Umbilical cord (tissue), 2 donors: ENCODE results near the gene MAL. TPM values are rescaled to one million over a fixed set of nuclear protein-coding genes. Genes with fewer than 3 reads are reported as not detected.
A peak's percentile ranks its signal among the peaks of the same experiment; 100 is the strongest.

Experiments
- DNase-seq: peaks from one replicate; pipeline ENCODE4 v3.0.0-alpha.2; 2015; ENCODE audit warnings: low spot score
- total RNA-seq: library from RNA; depleted of rRNA; stranded (reverse); fragments of >200 nt; gene quantifications from one replicate; pipeline ENCODE4 v1.2.3, GENCODE V29; 2014; ENCODE audit warnings: low replicate concordance; ENCODE audit not compliant: insufficient read depth

The MAL gene
- 3.6 TPM for total RNA-seq

GRCh38 chr2:95025406-95026319 is at the start of gene MAL:
MAL (plus strand) TSS chr2:95025708; CDS start chr2:95025793, 85 bp downstream.
- DNase-seq, result no peak

- DNase-seq, result no peak
These were observed 47.7 kb upstream of the MAL start for GRCh38 chr2:94977826-94978225.

- DNase-seq, result no peak
These were observed 46.6 kb upstream of the MAL start for GRCh38 chr2:94978917-94979316.

- no peak for DNase-seq
These were observed 45.8 kb upstream of the MAL start for GRCh38 chr2:94979406-94980375.

GRCh38 chr2:94980406-94980805 is 45.1 kb upstream of the MAL start:
- DNase-seq, result no peak

GRCh38 chr2:94982156-94982555 is 43.4 kb upstream of the MAL start:
- DNase-seq, result no peak

GRCh38 chr2:94982675-94983074 is 42.8 kb upstream of the MAL start:
- DNase-seq, result peak; percentile 7

GRCh38 chr2:94984964-94985575 is 40.4 kb upstream of the MAL start:
- DNase-seq, result no peak

GRCh38 chr2:94985636-94986035 is 39.9 kb upstream of the MAL start:
- DNase-seq, result no peak

GRCh38 chr2:94986392-94986963 is 39.0 kb upstream of the MAL start:
- DNase-seq, result peak; percentile 60

GRCh38 chr2:94987074-94988020 is 38.2 kb upstream of the MAL start:
- DNase-seq, result no peak

GRCh38 chr2:94990956-94991355 is 34.6 kb upstream of the MAL start:
- no peak for DNase-seq

GRCh38 chr2:94992360-94992759 is 33.1 kb upstream of the MAL start:
- no peak for DNase-seq

GRCh38 chr2:94993176-94994062 is 32.1 kb upstream of the MAL start:
- no peak for DNase-seq

- no peak for DNase-seq
These were observed 31.2 kb upstream of the MAL start for GRCh38 chr2:94994063-94994913.

GRCh38 chr2:94994914-94995552 is 30.5 kb upstream of the MAL start:
- no peak for DNase-seq

GRCh38 chr2:94995553-94996304 is 29.8 kb upstream of the MAL start:
- DNase-seq, result no peak
